Stimulated activated CD4-positive, alpha-beta T cell treated with anti-CD3 and anti-CD28 coated beads, Interleukin-15, amount 100 ng/mL, for 48 hours (primary cell): Measurements from ENCODE around the gene DMKN.
"Not testable (repeated sequence)": the region's sequence is repeated elsewhere in the genome, so short reads cannot be mapped to it uniquely, and the experiment has no call there.

Source experiments
- DNase-seq, 2 donors: peaks; one replicate each; pipeline ENCODE4 v3.0.0-alpha.2; 2020; ENCODE audit warnings: low read depth in 2 of 2

DMKN gene

GRCh38 chr19:35461788-35462187 lies 51.7 kb downstream of the DMKN start:
- not testable (repeated sequence) for DNase-seq

DNA sequence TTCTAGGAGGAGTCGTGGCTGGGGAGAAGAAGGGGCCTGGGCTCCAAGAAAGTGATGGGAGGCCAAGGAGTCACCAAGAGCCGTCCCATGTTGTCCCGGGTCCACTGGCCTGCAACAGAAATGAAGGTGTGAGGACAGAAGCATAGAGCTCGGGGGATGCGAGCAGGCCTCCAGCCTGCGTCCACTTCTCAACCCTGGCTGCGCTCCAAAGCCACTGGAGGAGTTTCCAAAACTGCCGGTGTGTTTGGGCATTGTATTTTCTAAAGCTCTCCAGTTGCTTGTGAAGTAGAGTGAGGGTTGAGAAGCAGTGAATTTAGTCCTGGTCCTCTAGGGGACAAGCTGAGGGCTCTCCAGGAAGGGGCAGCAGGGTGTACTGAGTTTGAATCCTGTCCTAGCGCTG lies 52.4 kb downstream of the DMKN start:
- no peak for DNase-seq

DNA sequence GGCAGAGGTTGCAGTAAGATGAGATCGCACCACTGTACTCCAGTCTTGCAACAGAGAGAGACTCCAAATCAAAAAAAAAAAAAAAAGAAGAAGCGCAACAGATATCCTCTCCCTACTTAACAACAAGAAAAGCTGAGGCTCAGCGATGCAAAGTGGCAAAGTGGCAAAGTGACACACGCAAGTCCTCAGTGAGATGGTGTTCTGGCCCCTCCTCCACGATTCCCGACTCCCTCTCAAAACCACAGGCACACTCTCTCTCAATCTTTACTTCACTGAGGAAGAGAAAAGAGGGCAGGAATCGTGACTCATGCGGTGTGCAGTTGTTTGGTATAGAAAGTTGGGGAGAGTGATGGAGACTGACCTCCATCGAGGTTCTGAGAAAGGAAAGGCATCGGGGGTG lies 52.8 kb downstream of the DMKN start:
- DNase-seq, result no peak

DNA sequence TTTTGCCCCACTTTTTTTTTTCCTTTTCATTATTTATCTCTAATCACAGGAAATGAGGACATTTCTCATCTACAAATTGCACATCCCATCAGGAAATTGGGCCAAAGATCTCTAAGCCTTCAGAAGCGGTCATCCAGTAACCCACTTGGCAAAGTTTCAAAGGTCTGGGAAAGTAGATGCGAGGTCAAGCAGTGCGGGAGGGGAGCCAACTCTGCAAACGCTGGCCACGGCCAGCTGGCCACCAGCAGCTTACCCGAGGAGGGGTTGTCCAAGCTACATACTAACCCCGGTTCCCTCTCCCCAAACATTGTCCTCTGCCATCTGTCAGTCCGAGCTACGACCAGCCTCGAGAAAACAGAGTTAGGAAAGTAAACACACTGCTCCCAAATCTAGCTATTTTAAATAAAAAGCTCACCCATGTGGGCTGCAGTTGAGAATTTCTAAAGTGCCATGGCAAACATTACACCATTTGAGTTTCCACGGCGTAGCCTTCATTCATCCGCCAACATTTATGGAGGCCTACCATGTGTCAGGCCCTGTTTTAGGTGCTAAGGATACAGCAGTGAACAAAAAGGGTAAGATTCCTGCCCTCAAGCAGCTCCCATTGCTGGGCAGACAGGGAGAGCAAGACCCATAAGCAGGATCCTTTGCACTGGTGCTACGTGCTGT lies 53.9 kb downstream of the DMKN start:
- no peak for DNase-seq

DNA sequence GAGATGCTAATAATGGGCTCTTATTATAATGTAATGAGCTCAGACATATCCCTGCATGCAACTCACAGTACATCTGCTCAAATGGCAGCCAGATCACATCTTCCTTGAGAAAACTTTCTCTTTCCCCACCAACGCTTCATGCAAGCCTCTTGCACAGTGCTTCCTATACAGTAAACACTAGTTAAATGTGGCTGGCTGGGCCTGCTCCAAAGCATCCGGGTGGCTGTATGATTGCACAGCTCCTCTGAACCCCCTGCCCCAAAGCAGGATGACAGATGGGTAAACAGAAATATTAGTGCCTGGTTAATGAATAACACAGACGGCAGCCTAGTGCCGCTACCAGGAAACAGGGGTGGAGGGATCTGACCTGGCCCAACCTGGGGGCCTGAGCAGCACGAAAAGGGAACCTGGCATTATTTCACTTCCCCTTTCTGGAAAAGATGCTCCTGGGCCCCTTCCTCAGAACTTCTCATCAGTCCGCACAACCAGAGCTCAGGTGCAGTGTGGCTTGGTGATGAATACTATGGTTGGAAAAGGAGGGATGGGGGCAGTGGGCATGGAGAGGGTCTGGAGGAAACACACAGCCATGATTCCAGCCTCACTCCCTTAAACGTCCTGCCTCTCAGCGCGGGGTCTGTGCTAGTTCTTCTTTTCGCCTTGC lies 54.6 kb downstream of the DMKN start:
- no peak for DNase-seq

DNA sequence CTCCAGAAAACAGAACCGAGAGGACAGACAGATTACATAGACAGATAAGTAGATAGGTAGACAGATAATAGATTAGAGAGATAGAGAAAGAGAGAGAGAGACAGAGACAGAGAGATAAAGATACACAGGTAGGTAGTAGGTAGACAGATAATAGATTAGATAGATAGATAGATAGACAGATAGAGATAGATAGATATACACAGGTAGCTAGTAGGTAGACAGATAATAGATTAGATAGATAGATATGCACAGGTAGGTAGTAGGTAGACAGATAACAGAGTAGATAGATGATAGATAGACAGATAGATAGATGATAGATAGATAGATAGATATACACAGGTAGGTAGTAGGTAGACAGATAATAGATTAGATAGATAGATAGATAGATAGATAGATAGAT lies 55.3 kb downstream of the DMKN start:
- DNase-seq, result no peak

DNA sequence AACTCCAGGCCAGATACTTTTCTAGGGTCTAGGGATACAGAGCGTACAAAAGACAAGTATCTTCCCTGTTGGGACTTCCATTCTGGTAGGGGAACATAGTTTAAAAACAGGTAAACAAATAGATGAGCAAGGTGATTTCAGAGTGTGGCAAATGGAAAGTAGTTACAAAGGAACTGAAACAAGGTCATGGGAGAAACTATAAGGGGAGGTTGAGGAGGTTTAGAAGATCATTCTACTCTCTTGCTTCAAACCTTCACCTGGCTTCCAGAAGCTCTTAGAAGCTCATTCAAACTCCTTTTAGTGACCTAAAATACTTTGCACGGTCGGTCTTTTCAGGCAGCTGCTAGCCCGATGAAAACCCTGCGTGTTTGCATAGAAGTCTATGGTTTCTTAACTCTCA lies 56.3 kb downstream of the DMKN start:
- no peak for DNase-seq

GRCh38 chr19:35455616-35456201 lies 57.7 kb downstream of the DMKN start:
- DNase-seq, result no peak

DNA sequence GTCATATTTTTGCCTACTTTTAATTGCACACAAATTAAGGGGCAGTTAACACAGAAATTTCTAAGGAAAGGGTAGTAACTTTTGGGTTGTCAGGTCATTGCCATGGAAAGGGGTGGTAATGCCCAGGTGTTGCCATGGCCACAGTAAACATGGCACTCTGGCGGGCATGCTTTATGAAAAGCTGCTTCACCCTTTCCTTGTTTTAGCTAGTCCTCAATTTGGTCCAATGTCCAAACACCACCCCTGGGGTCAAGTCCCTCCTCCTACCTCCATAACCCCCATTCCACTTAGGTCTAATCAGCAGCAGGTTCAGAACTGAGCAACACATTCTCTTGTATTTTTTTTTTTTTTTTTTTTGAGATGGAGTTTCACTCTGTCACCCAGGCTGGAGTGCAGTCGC lies 58.8 kb downstream of the DMKN start:
- DNase-seq, result no peak

GRCh38 chr19:35451338-35452096 lies 61.9 kb downstream of the DMKN start:
- DNase-seq, result no peak

DNA sequence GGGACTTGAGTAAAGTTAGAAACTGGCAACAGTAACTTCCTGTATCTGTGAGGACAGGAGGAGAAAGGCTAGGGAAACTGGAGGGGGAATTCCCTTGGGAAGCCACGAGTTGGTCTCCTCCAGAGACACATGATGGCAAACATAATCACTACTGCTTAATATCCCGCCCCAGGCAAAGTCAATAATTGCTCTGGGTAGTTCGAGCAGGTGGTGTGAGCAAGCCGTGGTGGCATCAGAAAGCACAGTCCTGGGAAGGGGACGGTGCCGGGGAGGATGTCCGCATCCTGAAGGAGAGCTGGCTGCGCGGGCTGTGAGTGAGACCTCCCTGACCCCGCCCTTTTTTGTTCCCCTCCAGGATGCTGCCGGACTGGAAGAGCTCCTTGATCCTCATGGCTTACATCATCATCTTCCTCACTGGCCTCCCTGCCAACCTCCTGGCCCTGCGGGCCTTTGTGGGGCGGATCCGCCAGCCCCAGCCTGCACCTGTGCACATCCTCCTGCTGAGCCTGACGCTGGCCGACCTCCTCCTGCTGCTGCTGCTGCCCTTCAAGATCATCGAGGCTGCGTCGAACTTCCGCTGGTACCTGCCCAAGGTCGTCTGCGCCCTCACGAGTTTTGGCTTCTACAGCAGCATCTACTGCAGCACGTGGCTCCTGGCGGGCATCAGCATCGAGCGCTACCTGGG lies 63.9 kb downstream of the DMKN start:
- no peak for DNase-seq

GRCh38 chr19:35447606-35448469 lies 65.6 kb downstream of the DMKN start, which contains the start of gene FFAR2:
FFAR2 (plus strand) TSS chr19:35448257; CDS start chr19:35449715, 1,458 bp downstream.
- no peak for DNase-seq
